SW480 (cell line): ENCODE results near the gene EXO1.
"Not testable (repeated sequence)": the region's sequence is repeated elsewhere in the genome, so short reads cannot be mapped to it uniquely, and the experiment has no call there.

Source experiments
- DNase-seq: peaks from one replicate; pipeline ENCODE4 v3.0.0-alpha.2; 2016; ENCODE audit warnings: low spot score

EXO1 gene

GRCh38 chr1:241847796-241848685 lies at the start of gene EXO1:
Gene EXO1, plus strand, starts transcription at chr1:241848204. Its CDS starts 2,222 bp downstream, at chr1:241850426.
- peak; percentile 89 for DNase-seq

DNA sequence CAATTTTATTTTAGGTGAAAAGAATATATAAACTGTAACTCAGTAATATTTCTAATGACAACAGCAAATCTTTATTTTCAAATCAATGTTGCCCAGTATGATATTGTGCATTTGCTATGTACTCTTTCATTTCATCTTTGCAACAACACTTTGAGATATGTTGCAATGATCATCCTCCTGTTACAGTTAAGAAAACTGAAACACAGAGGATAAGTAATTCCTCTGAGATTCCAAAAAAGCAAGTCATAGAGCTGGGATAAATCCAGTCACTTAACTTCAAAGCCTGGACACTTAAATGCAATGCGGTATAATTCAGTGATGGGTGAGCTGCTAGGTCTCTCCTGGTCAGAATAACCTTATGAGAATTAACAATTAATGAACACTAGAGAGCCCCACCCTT lies 48.6 kb upstream of the EXO1 start:
- DNase-seq = no peak

GRCh38 chr1:241800640-241801039 lies 47.4 kb upstream of the EXO1 start:
- no peak for DNase-seq

DNA sequence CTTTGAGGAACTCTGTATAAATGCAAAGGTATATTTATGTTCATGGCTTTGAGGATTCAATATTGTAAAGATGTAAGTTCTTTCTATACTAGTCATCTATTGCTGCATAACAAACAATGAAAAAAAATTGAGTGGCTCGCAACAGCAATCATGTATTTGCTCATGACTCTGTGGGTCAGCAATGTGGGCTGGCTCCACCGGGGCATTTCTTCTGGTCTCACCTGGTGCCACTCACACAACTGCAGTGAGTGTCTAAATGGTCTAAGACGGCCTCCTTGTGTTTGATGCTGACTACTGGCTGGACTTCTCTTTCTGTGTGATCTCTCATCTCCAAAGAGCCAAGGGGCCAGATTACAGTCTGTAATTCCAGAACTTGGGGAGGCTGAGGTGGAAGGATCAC lies 45.1 kb upstream of the EXO1 start:
- no peak for DNase-seq

DNA sequence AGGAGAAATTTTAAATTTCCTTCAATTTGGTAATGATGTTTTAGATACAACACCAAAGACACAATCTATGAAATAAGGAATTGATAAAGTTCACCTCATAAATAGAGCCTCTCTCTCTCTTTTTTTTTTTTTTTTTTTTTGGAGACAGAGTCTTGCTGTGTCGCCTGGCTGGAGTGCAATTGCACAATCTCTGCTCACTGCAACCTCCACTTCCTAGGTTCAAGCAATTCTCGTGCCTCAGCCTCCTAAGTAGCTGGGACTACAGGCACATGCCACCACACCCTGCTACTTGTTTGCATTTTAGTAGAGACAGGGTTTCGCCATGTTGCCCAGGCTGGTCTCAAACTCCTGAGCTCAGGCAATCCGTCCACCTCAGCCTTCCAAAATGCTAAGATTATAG lies 43.3 kb upstream of the EXO1 start:
- DNase-seq = not testable (repeated sequence)

- DNase-seq = no peak
Observed at GRCh38 chr1:241808265-241808664, 39.7 kb upstream of the EXO1 start.

DNA sequence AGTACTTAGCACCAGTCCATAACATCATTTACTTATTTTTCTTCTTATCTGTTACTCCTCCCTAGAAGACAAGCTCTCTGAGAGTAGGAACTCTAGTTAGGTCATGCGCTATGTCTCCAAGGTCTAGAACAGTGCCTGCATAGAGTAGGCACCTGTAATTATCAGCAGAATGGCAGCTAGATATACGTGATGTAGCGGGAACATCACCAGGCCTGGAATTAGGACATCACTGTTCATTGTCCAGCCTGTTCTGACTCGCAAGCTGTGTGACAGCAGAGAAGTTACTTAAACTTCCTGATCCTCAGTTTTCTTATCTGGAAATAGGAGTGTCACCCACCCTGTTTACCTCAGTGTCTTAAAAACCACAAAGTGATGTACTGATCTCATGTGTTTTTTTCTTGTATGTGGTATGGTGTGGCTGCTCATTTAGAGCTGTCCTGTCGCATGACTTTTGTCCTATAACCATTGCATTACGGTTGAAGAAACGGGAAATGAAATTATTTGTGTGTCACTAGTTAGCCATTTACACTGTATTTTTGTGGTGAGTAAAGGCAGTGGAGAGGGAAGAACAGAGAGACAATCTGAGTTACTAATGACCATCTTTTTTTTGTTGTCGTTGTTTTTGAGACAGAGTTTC lies 37.1 kb upstream of the EXO1 start:
- no peak for DNase-seq

- no peak for DNase-seq
Observed at GRCh38 chr1:241813768-241814320, 34.2 kb upstream of the EXO1 start.

DNA sequence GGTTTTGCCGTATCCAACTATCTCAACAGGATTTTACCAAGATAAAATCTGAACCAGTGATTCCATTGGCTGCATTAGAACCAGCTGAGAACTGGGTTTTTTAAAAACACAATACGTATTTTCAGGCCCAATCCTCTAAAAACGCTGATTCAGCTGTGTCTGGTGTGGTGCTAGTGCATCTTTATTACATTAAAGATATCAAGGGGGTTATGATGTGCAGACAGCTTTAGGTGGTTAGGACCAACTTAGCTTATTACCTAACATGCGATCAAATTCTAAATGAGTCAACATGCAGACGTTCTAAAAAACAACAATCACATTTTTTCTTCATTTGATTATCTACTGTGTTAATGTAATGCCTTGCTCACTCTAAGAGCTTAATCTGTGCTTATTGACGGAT lies 32.0 kb upstream of the EXO1 start:
- no peak for DNase-seq

- DNase-seq = no peak
Observed at GRCh38 chr1:241817331-241817792, 30.6 kb upstream of the EXO1 start.

GRCh38 chr1:241817956-241818612 lies 29.9 kb upstream of the EXO1 start:
- no peak for DNase-seq

- DNase-seq = no peak
Observed at GRCh38 chr1:241819340-241819866, 28.6 kb upstream of the EXO1 start.

- no peak for DNase-seq
Observed at GRCh38 chr1:241821363-241821762, 26.6 kb upstream of the EXO1 start.

DNA sequence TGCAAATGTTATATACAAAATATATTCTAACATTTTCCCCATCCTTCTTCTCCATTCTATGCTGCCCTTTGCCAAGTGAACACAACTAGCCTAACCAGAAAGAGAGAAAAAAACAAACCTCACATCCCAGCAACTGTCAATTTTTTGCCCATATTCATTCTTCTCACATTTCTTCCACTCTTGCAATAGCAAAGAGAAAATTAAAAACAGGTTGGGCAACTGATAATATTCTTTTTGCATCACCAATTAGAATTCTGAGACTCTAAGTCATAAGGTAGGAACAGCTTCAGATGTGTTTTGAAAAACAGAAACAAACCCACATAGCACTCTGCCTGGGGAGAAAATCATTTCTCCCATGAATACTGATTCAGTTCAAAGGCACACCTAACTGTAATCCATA lies 25.2 kb upstream of the EXO1 start:
- DNase-seq = no peak

DNA sequence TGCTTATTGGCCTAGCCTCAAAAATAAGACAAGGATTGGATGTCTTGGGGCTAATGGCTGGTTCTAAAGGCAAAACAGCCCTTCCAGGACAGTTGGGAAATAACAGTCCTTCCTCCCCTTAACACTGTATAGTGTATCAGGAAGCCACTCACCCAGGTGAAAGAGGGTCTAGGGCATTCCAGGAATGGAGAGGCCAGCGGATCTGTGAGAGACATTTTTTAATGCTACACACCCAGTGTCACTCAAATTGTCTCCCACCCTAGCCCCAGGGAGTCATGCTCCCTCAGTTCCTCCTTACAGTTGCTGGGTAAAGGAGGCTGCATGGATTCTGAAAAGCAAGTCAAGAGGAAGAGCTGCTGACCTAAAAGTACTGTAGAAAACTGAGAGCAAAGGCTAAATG lies 24.1 kb upstream of the EXO1 start:
- DNase-seq = no peak

- no peak for DNase-seq
Observed at GRCh38 chr1:241825581-241825980, 22.4 kb upstream of the EXO1 start.

DNA sequence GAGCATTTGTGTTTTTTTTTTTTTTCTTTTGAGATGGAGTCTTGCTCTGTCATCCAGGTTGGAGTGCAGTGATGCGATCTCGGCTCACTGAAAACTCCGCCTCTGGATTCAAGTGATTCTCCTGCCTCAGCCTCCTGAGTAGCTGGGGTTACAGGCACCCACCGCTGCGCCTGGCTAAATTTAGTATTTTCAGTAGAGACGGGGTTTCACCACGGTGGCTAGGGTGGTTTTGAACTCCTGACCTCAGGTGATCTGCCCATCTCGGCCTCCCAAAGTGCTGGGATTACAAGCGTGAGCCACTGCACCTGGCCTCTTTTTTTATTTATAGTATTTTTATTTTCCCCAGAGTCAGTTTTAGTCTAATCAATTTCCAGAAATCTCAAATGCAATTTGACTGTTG lies 21.4 kb upstream of the EXO1 start:
- DNase-seq = not testable (repeated sequence)

- DNase-seq = no peak
Observed at GRCh38 chr1:241827264-241827663, 20.7 kb upstream of the EXO1 start.

DNA sequence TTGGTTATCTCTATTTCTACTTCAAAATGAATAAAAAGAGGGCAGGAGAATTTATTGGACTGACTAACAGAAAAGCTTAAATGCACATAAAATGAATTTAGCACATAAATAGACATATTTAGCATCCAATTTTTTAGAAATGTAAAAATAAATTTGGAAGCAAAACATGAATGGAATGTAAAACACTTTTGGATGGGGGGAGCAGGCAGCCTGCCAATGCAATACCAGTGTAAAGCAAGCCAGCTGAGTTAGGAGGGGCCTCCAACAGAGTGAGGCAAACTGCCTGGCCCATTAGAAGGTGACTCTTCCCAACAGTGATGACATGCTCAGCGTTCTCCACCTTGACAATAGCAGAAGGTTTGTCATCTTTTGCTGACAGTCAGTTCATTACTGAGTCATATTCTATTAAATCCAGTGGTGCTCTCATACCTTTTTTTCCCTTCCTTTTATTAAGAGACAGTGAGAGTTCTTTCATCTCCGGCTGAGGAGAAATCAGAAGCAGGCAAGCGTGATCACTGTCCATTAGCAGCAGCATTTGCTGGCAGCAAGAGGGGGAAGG lies 19.5 kb upstream of the EXO1 start:
- no peak for DNase-seq

DNA sequence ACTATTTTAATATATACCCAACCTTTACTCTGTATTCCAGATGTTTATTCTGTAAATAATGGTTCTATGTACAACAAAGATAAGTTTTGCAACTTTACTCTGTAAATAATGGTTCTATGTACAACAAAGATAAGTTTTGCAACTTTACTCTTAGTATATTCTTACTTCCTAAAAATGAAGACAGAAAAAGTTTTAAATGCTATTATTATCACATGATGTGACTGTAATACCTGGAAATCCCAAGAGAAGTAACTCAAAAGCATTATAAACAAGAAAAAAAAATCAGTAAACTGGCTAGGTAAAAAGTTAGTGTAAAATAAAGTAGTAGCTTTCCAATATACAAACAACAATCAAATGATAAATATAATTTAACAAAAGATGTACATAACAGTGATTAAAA lies 18.5 kb upstream of the EXO1 start:
- no peak for DNase-seq

GRCh38 chr1:241834733-241835377 lies 13.1 kb upstream of the EXO1 start:
- peak; percentile 33 for DNase-seq
